NCI-H748 (cell line): ENCODE data around the gene KIF3B.
"Not testable (repeated sequence)": the region's sequence is repeated elsewhere in the genome, so short reads cannot be mapped to it uniquely, and the experiment has no call there.

ENCODE experiments used
- DNase-seq: peaks from one replicate; lab custom pipeline; 2025; ENCODE audit not compliant: unreplicated experiment; lab: John Stamatoyannopoulos, UW

KIF3B gene

GRCh38 chr20:32327087-32327681 lies 49.7 kb downstream of the KIF3B start:
- DNase-seq, result no peak

- DNase-seq, result peak; percentile 19
Measured at GRCh38 chr20:32329817-32330554, 52.5 kb downstream of the KIF3B start.

- DNase-seq, result no peak
Measured at GRCh38 chr20:32330555-32330897, 53.1 kb downstream of the KIF3B start.

- no peak for DNase-seq
Measured at GRCh38 chr20:32332614-32333013, 55.2 kb downstream of the KIF3B start.

GRCh38 chr20:32333181-32333987 lies 55.9 kb downstream of the KIF3B start:
- no peak for DNase-seq

GRCh38 chr20:32333988-32334885 lies 56.8 kb downstream of the KIF3B start:
- DNase-seq, result no peak

- DNase-seq, result peak; percentile 15
Measured at GRCh38 chr20:32336918-32337347, 59.5 kb downstream of the KIF3B start.

GRCh38 chr20:32337937-32338661 lies 60.6 kb downstream of the KIF3B start:
- no peak for DNase-seq

- DNase-seq, result no peak
Measured at GRCh38 chr20:32338665-32339064, 61.2 kb downstream of the KIF3B start.

- no peak for DNase-seq
Measured at GRCh38 chr20:32339116-32339515, 61.7 kb downstream of the KIF3B start.

GRCh38 chr20:32341053-32341452 lies 63.6 kb downstream of the KIF3B start:
- DNase-seq, result not testable (repeated sequence)

- DNase-seq, result no peak
Measured at GRCh38 chr20:32343439-32343838, 66.0 kb downstream of the KIF3B start.

- DNase-seq, result peak; percentile 4
Measured at GRCh38 chr20:32344835-32345506, 67.5 kb downstream of the KIF3B start.

- DNase-seq, result no peak
Measured at GRCh38 chr20:32348207-32348606, 70.8 kb downstream of the KIF3B start.

GRCh38 chr20:32350421-32350820 lies 73.0 kb downstream of the KIF3B start:
- DNase-seq, result no peak

- DNase-seq, result no peak
Measured at GRCh38 chr20:32352121-32352720, 74.8 kb downstream of the KIF3B start.

GRCh38 chr20:32353848-32354496 lies 76.5 kb downstream of the KIF3B start:
- DNase-seq, result no peak

- DNase-seq, result no peak
Measured at GRCh38 chr20:32354592-32355416, 77.4 kb downstream of the KIF3B start.
